ENCODE data around the gene PHACTR4. TPM values are rescaled to one million over a fixed set of nuclear protein-coding genes. Genes with fewer than 3 reads are reported as not detected.

The PHACTR4 gene
- total RNA-seq, 6 experiments from 2014 or later, result 16.1 to 25.8 (median 23.3) TPM

- Histone ChIP-seq H3K4me1 (no peaks in the 10 kb centered on the region), H3K27ac (no peak overlapping the region)
- WGBS (ENCODE audit: insufficient coverage, low coverage, low lambda C conversion rate, missing lambda C conversion rate), result 52% methylated on average over 4 of the region's 5 CpGs
Observed at GRCh38 chr1:28456078-28456477, 86.5 kb downstream of the PHACTR4 start.

GRCh38 chr1:28457678-28458077 lies 88.1 kb downstream of the PHACTR4 start:
- Histone ChIP-seq H3K4me1 (no peaks in the 10 kb centered on the region), H3K27ac (no peak overlapping the region), H3K27me3 (no peaks in the 10 kb centered on the region), H3K9me3 (no peaks in the 10 kb centered on the region), H3K4me3 (no peak overlapping the region), H3K36me3 (peaks cover 0 to 6% (median 0%) of the 10 kb centered on the region in 4 donors)
- ATAC-seq, result no peak
- no peak for DNase-seq
- intact Hi-C loops (cut with DNase I), result no loop called here
- 90% methylated on average over 1 of the region's 1 CpG for WGBS (ENCODE audit: insufficient coverage, low coverage, low lambda C conversion rate, missing lambda C conversion rate)
- TF ChIP-seq, protein P1, sequence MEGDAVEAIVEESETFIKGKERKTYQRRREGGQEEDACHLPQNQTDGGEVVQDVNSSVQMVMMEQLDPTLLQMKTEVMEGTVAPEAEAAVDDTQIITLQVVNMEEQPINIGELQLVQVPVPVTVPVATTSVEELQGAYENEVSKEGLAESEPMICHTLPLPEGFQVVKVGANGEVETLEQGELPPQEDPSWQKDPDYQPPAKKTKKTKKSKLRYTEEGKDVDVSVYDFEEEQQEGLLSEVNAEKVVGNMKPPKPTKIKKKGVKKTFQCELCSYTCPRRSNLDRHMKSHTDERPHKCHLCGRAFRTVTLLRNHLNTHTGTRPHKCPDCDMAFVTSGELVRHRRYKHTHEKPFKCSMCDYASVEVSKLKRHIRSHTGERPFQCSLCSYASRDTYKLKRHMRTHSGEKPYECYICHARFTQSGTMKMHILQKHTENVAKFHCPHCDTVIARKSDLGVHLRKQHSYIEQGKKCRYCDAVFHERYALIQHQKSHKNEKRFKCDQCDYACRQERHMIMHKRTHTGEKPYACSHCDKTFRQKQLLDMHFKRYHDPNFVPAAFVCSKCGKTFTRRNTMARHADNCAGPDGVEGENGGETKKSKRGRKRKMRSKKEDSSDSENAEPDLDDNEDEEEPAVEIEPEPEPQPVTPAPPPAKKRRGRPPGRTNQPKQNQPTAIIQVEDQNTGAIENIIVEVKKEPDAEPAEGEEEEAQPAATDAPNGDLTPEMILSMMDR (IDR thresholded peaks at IDR 0.05), result no peak
- TF ChIP-seq POLR2A (IDR thresholded peaks at IDR 0.05), result no peak

More at GRCh38 chr1:28456078-28456477, 86.5 kb downstream of the PHACTR4 start:
- DNase-seq (no peak), ATAC-seq (peak in 3 of 4 donors; percentile 37 to 60 (median 49))
- Histone ChIP-seq H3K27me3 (no peaks in the 10 kb centered on the region), H3K9me3 (no peaks in the 10 kb centered on the region), H3K36me3 (peaks cover 0 to 6% (median 0%) of the 10 kb centered on the region in 4 donors), H3K4me3 (no peak overlapping the region)
- intact Hi-C loops (cut with DNase I), result no loop called here
- no peak for TF ChIP-seq POLR2A (IDR thresholded peaks at IDR 0.05)
- TF ChIP-seq, protein P1 (IDR thresholded peaks at IDR 0.05), result no peak

DNA sequence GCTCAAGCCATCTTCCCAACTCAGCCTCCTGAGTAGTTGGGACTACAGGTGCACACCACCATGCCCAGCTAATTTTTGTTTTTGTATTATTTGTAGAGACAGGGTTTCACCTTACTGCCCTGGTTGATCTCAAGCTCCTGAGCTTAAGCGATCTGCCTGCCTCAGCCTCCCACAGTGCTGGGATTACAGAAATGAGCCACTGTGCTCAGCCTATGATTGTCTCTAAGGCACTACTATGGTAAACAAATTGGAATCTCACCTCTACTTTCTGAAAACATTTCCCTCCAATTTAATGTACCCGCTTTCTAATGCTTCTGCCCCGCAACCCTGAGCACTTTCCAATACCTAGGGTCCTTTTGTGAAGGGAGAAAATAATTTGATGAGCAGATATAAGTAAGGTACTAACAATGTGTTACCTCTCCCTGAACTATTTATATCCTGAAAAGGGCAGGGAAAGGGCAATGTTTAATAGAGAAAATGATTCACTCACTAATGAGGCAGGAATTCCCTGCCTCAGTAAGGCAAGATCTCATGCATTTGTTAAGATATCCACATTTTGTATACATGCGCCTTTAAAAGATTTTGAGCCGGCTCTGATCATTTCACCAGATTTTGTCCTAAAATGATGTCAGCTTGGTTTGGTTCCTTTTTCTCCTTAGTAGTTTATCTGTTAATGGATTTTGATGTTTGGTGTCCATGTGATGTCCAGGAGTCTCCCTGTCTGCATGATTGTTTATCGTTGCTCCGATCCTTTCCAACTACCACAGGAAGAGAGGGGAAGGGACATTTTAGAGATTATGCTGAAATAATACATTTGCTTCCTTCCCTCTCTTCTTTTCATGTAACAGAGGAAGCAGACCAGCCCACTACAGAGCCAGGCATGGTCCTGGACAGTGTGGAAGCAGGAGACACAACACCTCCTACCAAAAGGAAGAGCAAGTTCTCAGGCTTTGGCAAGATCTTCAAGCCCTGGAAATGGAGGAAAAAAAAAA lies 89.0 kb downstream of the PHACTR4 start:
- TF ChIP-seq, protein P1 (IDR thresholded peaks at IDR 0.05), result no peak
- no peak for TF ChIP-seq POLR2A (IDR thresholded peaks at IDR 0.05)
- intact Hi-C loops (cut with DNase I), result no loop called here
- H3K36me3 ChIP-seq, result peaks cover 0 to 6% (median 0%) of the 10 kb centered on the region in 4 donors
- ATAC-seq, result peak in 3 of 4 donors; percentile 19 to 45 (median 32)
- H3K4me1 ChIP-seq, result no peaks in the 10 kb centered on the region
- H3K4me3 ChIP-seq, result no peak overlapping the region
- DNase-seq, result no peak
- H3K9me3 ChIP-seq, result no peaks in the 10 kb centered on the region
- WGBS (ENCODE audit: insufficient coverage, low coverage, low lambda C conversion rate, missing lambda C conversion rate), result 73% methylated on average over 7 of the region's 7 CpGs
- no peaks in the 10 kb centered on the region for H3K27me3 ChIP-seq
- H3K27ac ChIP-seq, result no peak overlapping the region

DNA sequence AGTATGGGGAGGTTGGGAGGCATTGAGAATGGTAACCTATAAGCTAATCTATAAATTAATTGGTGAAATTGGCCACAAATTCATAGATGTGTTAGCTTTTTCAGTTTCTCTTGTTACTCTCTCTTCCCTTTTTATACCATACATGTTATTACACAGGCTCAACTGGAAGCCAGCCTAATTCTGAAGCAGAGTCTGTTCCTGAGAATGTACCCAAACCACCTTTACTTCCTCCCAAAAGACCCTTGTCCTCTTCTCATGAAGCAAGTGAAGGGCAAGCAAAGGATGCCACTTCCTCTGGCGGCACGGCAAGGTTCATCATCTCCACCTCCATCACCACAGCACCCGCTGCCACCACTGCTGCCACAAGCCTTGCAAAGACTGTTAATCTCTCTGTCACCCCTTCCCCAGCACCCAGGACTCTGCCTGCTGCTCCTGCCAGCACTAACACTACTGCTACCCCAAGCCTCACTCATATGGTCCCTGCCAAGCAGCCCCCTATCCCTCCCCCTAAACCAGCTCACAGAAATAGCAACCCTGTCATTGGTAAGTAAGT lies 96.8 kb downstream of the PHACTR4 start:
- H3K9me3 ChIP-seq, result no peaks in the 10 kb centered on the region
- intact Hi-C loops (cut with DNase I), result no loop called here
- DNase-seq (no peak), ATAC-seq (no peak)
- H3K4me3 ChIP-seq, result no peak overlapping the region
- no peak overlapping the region for H3K27ac ChIP-seq
- H3K36me3 ChIP-seq, result peaks cover 0 to 31% (median 11%) of the 10 kb centered on the region in 4 donors
- no peaks in the 10 kb centered on the region for H3K4me1 ChIP-seq
- no peak for TF ChIP-seq POLR2A (IDR thresholded peaks at IDR 0.05)
- TF ChIP-seq, protein P1 (IDR thresholded peaks at IDR 0.05), result no peak
- H3K27me3 ChIP-seq, result no peaks in the 10 kb centered on the region
- 88% methylated on average over 3 of the region's 3 CpGs for WGBS (ENCODE audit: insufficient coverage, low coverage, low lambda C conversion rate, missing lambda C conversion rate)
